GM12891 (cell line): ENCODE results near the gene WDR72.
"Not testable (repeated sequence)": the region's sequence is repeated elsewhere in the genome, so short reads cannot be mapped to it uniquely, and the experiment has no call there.

ENCODE experiments used
- DNase-seq: peaks from one replicate; pipeline ENCODE4 v3.0.0; 2011; ENCODE audit warnings: low spot score; ENCODE audit not compliant: insufficient read length
- FAIRE-seq: peaks from 2 replicates; lab custom pipeline; 2011; peaks lifted over from hg19 to GRCh38; lab: Jason Lieb, UNC
- PAX5 ChIP-seq: IDR thresholded peaks from 2 replicates; pipeline ENCODE4 v1.6.1; 2011; ENCODE audit warnings: low read length, moderate library complexity, mild to moderate bottlenecking; ENCODE audit not compliant: insufficient read depth, severe bottlenecking
- POLR2A ChIP-seq: IDR thresholded peaks from 2 replicates; pipeline ENCODE4 v1.6.1; 2011; ENCODE audit warnings: low read depth, low read length, control low read depth
- POLR2AphosphoS5 ChIP-seq: IDR thresholded peaks from 2 replicates; pipeline ENCODE4 v1.6.1; 2011; ENCODE audit warnings: low read depth, low read length, control low read depth
- POU2F2 ChIP-seq: IDR thresholded peaks from 2 replicates; pipeline ENCODE4 v1.6.1; 2011; ENCODE audit warnings: low read depth, mild to moderate bottlenecking, control low read depth, low read length, moderate library complexity
- SPI1 ChIP-seq: IDR thresholded peaks from 2 replicates; pipeline ENCODE4 v1.6.1; 2011; ENCODE audit warnings: low read depth, low read length, control low read depth
- TAF1 ChIP-seq: IDR thresholded peaks from 2 replicates; pipeline ENCODE4 v1.6.1; 2011; ENCODE audit warnings: low read depth, low read length, control low read depth

Gene WDR72

DNA sequence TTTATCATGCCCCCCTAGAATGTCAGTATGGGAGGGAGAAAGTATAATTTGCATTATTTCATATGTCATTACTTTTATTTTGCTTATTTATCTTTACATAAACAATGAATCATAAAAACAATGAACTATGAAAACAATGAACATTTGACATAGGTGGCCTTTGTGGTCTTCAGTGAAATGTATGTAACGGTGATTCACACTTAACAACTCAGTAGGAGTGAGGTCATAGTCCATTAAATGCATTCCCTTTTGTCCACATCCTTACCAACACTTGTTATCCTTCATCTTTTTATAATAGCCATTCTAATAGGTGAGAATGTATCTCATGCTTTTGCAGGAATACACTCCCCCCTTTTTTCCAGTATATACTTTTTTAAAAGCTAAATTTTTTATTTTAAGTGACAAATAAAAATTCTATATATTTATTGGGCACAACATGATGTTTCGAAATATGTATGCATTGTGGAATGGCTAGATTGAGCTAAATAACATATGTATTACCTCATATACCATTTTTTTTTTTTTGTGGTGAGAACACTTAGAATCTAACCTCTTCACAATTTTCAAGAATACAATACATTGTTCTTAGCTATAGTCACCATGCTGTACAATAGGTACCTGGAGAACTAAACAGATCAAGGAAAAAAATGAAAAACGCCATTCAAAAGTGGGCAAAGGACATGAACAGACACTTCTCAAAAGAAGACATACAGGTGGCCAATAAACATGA is 189.5 kb downstream of the WDR72 start:
- FAIRE-seq (no peak), DNase-seq (no peak)
- TF ChIP-seq POU2F2: no peak
- no peak for TF ChIP-seq TAF1

DNA sequence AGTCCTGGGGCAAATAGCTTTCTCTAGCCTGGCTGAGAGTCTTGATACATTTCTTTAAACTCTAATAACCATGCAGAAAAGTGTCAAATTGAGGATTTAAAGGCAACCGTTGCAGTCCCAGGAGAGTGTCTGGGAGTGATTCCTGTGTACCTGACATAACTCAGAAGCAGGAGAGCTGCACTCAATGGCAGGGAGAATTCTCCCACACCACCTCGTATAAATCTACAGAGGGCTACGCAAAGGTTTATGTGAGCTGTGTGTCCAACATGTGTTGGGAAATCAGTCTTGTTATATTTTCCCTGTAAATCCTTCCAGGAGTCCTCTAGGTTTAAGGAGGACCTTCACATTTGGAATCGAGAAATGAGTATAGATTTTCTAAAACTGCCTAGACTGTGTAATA is 192.6 kb downstream of the WDR72 start:
- DNase-seq: no peak
- FAIRE-seq: no peak
- TF ChIP-seq TAF1: no peak
- TF ChIP-seq SPI1: no peak
- TF ChIP-seq PAX5: no peak
- no peak for TF ChIP-seq POLR2A
- TF ChIP-seq POLR2AphosphoS5: no peak
- TF ChIP-seq POU2F2: no peak

DNA sequence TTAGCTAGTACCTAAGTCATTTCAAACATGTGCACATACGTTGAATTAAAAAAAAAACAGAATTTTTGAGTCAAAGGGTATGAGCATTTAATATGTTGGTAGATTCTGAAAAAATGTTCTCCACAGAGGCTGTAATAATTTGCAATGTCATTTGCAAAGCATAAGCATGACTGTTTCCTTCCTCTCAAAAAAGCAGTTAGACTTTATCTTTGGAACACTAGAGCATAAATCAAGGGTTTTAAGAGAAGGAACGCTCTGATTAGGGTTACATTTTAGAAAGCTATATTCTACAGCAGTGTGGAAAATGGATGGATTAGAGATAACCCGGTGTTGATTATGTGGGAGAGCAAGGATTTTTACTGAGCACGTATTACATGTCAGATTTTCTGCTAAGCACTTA is 193.7 kb downstream of the WDR72 start:
- FAIRE-seq (no peak), DNase-seq (no peak)
- TF ChIP-seq SPI1 (no peak), POLR2AphosphoS5 (no peak), POLR2A (no peak), POU2F2 (no peak), TAF1 (no peak), PAX5 (no peak)

DNA sequence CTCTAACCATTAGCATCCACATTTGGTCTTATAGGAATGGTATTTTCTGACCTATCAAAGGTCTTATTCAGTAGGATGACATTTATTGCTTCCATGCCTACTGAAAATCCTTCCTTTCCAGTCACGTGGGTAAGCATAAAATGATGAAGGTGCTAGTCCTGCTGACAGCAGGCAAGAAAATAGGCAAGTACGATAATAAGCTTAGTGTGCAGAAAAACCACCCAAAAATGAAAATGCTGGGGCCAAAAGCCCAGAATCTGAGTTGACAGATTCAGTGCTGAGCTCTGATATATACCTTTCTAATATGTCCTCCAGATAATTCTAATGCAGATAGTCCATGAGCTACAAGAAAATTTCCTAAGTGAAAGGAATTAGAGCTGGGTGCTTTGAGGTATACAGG is 194.8 kb downstream of the WDR72 start:
- FAIRE-seq: no peak
- no peak for DNase-seq

DNA sequence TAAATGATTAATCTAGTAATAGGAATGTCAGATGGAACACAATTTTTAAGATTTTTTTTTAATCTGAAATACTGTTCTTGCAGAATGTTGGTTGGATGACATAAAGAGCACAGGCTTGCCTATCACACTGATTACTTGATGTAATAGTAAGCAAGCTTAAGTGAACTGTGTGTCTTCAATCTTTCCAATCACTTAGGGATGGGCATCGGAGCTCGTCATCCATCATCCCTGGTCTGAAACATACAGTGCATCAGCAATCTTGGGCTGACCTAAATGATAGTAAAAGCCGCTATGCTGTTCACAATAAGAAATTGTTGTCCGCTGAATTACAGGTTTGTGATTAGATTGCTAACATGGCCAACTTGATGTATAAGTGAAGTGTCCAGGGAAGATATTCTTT is 195.8 kb downstream of the WDR72 start:
- FAIRE-seq (no peak), DNase-seq (no peak)
- TF ChIP-seq PAX5: no peak

More for the DNA sequence above, 194.8 kb downstream of the WDR72 start:
- TF ChIP-seq TAF1 (no peak), PAX5 (no peak), POU2F2 (no peak)

DNA sequence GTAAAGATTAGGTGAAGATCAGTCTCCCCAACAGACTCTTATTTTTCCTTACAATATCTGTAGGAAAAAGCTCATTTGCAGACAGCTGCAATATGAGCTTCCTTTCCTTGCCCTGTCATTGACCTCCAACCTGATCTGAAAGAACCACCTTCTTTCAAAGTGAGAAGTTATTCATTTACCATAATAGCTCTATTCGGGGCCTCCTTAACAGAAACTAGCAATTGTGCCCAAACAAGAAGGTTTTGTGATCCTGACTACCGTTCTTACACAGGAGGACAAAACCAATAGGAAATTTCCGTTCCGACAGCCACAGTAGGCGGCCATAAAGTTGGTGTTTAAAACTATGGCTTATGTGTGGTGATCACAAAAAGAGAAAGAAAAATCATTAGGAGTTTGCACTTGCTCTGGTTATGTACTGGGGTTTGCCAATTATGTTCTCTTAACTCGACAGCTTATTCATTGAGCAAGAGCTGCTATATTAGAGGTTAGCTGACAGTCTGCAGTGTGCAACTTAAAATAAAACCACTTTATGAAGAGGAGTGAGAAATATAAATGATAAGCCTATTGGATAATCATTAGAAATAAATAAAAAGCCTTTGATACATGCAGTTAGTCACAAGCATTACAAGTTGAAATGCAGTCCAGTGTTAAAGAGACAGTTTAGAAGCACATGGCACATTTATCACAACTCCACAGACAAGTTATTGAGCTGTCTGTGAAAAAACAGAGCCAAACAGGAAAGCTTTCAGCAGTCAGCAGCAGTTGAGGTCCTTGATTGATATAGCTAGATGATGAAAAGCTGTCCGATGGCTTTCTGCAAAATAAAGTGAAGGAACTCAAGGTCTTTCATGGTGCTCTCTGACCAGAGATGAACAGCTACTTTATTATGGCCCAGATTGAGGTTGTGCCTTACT is 199.8 kb downstream of the WDR72 start:
- DNase-seq (no peak), FAIRE-seq (no peak)
- TF ChIP-seq POLR2A: no peak
- TF ChIP-seq POU2F2: no peak
- TF ChIP-seq POLR2AphosphoS5: no peak
- no peak for TF ChIP-seq PAX5
- TF ChIP-seq SPI1: no peak
- no peak for TF ChIP-seq TAF1

DNA sequence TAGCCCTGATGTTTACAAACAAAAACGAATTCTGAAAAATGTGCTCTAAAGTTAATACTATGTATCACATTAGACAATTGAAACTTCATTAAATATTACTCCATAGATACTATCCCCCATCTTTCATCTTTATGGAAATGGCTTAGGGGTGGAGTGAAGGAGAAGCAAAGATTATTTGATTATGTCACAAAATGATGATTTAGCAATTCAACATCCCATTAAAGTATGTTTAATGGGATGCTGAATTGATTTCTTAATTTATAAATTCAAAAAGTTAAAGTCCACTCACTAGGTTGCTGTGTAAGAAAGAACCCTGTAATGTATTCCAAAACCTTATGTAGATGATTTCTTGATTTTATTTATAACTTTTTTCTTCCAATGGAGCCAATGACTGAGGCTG is 201.1 kb downstream of the WDR72 start:
- no peak for TF ChIP-seq TAF1
- no peak for TF ChIP-seq POU2F2
- no peak for TF ChIP-seq POLR2A
- no peak for TF ChIP-seq SPI1
- TF ChIP-seq PAX5: no peak
- no peak for TF ChIP-seq POLR2AphosphoS5
- FAIRE-seq (no peak), DNase-seq (no peak)

DNA sequence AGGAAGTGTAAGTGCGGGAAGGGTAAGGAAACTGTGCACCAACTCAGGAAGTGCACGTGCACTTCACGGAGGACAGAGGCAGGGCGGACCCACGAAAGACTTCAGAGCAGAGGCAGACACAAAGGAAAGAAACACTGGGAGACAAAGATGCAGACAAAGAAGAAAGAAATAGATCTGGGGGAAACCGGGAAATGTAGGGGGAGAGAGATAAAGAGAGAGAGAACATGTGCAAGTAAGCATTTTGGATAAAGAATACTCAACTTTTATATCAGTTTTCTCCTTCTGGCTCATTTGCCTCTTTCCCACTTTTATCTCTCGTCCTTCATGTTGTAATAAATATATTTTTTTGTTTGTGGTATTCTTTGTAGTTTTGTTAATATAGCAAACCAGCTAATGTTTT is 204.2 kb downstream of the WDR72 start:
- FAIRE-seq (no peak), DNase-seq (no peak)
- TF ChIP-seq POLR2AphosphoS5: no peak
- TF ChIP-seq POU2F2: no peak
- no peak for TF ChIP-seq POLR2A
- TF ChIP-seq TAF1: no peak
- no peak for TF ChIP-seq SPI1
- no peak for TF ChIP-seq PAX5

DNA sequence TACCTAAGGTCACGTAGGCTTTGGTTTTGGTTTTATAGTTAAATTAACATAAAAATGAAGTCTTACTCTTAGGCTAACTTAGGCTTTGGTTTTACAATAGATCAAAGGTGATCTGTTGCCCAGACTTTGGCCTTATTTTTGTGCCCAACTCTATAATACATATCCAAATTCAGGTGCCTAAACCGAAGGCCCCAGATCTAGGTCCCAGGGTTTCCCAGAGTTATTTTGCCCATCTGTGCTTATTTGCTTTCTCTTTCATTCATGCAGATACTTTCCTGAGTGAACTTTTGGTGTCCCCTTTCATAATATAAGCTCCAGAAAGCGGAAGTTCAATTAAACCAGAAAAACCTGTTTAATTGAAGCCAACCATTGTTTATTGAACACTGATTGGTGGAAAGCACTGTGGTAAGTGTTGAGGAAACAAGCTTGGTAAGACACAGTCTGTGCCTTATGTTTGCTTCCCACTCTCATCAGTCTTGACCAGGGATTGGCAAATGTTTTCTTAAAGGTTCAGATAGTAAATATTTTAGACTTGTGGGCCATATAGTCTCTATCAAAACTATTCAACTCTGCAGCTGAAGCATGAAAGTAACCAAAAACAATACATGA is 209.7 kb downstream of the WDR72 start:
- TF ChIP-seq TAF1 (no peak), POLR2A (no peak)
- FAIRE-seq: no peak
- DNase-seq: no peak

DNA sequence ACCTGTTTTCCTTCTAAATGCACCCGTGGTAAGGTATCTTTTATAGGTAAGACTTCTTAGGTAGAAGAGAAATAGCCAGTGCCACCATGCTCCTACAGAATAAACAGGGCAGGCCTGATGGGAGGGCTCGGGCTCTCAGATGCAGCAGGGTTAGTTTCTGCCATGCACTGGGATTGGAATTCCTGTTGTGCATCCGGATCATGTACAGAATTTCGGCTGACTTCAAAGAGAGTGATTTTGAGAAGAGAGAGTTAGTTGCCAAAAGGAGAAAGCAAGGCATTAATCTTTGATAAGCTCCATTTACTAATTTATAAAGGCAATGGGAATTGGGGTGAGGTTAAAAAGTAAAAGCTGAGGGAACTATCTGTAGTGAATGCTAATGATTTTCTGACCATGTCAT is 211.2 kb downstream of the WDR72 start:
- DNase-seq: no peak
- no peak for TF ChIP-seq TAF1
- no peak for TF ChIP-seq POLR2AphosphoS5
- no peak for TF ChIP-seq PAX5
- no peak for TF ChIP-seq POLR2A
- no peak for TF ChIP-seq POU2F2
- no peak for TF ChIP-seq SPI1
- FAIRE-seq: no peak

DNA sequence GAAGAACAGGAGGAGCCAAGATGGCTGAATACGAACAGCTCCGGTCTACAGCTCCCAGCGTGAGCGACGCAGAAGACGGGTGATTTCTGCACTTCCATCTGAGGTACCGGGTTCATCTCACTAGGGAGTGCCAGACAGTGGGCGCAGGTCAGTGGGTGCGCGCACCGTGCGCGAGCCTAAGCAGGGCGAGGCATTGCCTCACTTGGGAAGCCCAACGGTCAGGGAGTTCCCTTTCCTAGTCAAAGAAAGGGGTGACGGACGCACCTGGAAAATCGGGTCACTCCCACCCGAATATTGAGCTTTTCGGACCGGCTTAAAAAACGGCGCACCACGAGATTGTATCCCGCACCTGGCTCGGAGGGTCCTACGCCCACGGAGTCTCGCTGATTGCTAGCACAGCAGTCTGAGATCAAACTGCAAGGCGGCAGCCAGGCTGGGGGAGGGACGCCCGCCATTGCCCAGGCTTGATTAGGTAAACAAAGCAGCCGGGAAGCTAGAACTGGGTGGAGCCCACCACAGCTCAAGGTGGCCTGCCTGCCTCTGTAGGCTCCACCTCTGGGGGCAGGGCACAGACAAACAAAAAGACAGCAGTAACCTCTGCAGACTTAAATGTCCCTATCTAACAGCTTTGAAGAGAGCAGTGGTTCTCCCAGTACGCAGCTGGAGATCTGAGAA is 218.7 kb downstream of the WDR72 start:
- not testable (repeated sequence) for FAIRE-seq, DNase-seq
